Right lobe of liver (tissue), 4 donors: Measurements from ENCODE around the gene TMEM132D.

Experiments
- CTCF ChIP-seq, 4 donors: fragments of 200-600 bp in 3 of 4; fragments of 450-650 bp in 1 of 4; IDR thresholded peaks; one replicate each; pipeline versions ENCODE4 v1.5.1 to v1.8.0; 2016 to 2022; ENCODE audit warnings: antibody characterized with exemption in 4 of 4, mild to moderate bottlenecking in 2 of 4
- POLR2A ChIP-seq: fragments of 450-650 bp; IDR thresholded peaks from one replicate; pipeline ENCODE4 v1.6.1; 2017; ENCODE audit warnings: antibody characterized with exemption, mild to moderate bottlenecking
- donor health status: DM: no; HTN: no; CAD: no.
- donor health status: DM: no; HTN: no; CAD: no.
- donor health status: DM: no; HTN: yes; CAD: no.

GRCh38 chr12:129903956-129904829, at the start of gene TMEM132D:
- TF ChIP-seq CTCF (IDR thresholded peaks at IDR 0.05) (no peak), POLR2A (no peak)
